Smooth muscle cell (in vitro differentiated cells): ENCODE data around the gene GFM2. TPM values are rescaled to one million over a fixed set of nuclear protein-coding genes. Genes with fewer than 3 reads are reported as not detected.
"Not testable (repeated sequence)": the region's sequence is repeated elsewhere in the genome, so short reads cannot be mapped to it uniquely, and the experiment has no call there.

Experiments used
- DNase-seq: peaks from one replicate; lab custom pipeline; 2025; ENCODE audit not compliant: unreplicated experiment; lab: John Stamatoyannopoulos, UW
- H2AFZ ChIP-seq: fragments of 200-600 bp; sonication (generic); 2 replicates; pipeline ENCODE4 v1.6.0; 2016; ENCODE audit warnings: antibody characterized with exemption, low read depth, mild to moderate bottlenecking
- H3F3A ChIP-seq: fragments of 200-600 bp; sonication (generic); 2 replicates; pipeline ENCODE4 v1.6.0; 2017; ENCODE audit warnings: antibody characterized with exemption, low read depth
- H3K27ac ChIP-seq: fragments of 200-600 bp; sonication (generic); 2 replicates; pipeline ENCODE4 v1.5.1; 2016; ENCODE audit warnings: low read depth, mild to moderate bottlenecking
- H3K27me3 ChIP-seq: fragments of 200-600 bp; sonication (generic); 2 replicates; pipeline ENCODE4 v1.6.1; 2016; ENCODE audit warnings: low read depth, mild to moderate bottlenecking
- H3K36me3 ChIP-seq: fragments of 200-600 bp; sonication (generic); 2 replicates; pipeline ENCODE4 v1.5.1; 2016; ENCODE audit warnings: low read depth
- H3K4me1 ChIP-seq: fragments of 200-600 bp; sonication (generic); 2 replicates; pipeline ENCODE4 v1.5.1; 2016; ENCODE audit warnings: low read depth
- H3K4me2 ChIP-seq: fragments of 200-600 bp; sonication (generic); 2 replicates; pipeline ENCODE4 v1.6.0; 2016; ENCODE audit warnings: mild to moderate bottlenecking
- H3K4me3 ChIP-seq: fragments of 200-600 bp; sonication (generic); 2 replicates; pipeline ENCODE4 v1.5.1; 2016; ENCODE audit warnings: mild to moderate bottlenecking
- H3K79me2 ChIP-seq: fragments of 200-600 bp; sonication (generic); 2 replicates; pipeline ENCODE4 v1.6.0; 2016; ENCODE audit warnings: low read depth, mild to moderate bottlenecking
- H3K9ac ChIP-seq: fragments of 200-600 bp; sonication (generic); 2 replicates; pipeline ENCODE4 v1.6.0; 2016; ENCODE audit warnings: low read depth
- H3K9me3 ChIP-seq: fragments of 200-600 bp; sonication (generic); replicated peaks from 2 replicates; pipeline ENCODE4 v1.5.1; 2016; ENCODE audit warnings: low read depth
- H4K20me1 ChIP-seq: fragments of 200-600 bp; sonication (generic); 2 replicates; pipeline ENCODE4 v1.6.0; 2016; ENCODE audit warnings: low read depth
- WGBS: methylation state at CpG from one replicate; pipeline ENCODE4 v1.1.7; 2016; ENCODE audit warnings: low lambda C conversion rate; 5-methylcytosine and 5-hydroxymethylcytosine counted together
- polyA plus RNA-seq: library from polyadenylated mRNA; unstranded; fragments of >200 nt; fragmentation: Nextera tagmentation; extraction: Ambion mirVana; gene quantifications from 2 replicates; pipeline ENCODE4 v1.2.1, GENCODE V29; 2016
- total RNA-seq: library from RNA; depleted of rRNA; stranded (reverse); fragments of >200 nt; gene quantifications from 2 replicates; pipeline ENCODE4 v1.2.3, GENCODE V29; 2014
- TF ChIP-seq, protein P1 (sequence below): fragments of 200-600 bp; sonication (generic); IDR thresholded peaks from 2 replicates; pipeline ENCODE4 v1.5.1; 2017; ENCODE audit warnings: borderline replicate concordance, mild to moderate bottlenecking, antibody characterized with exemption; ENCODE audit not compliant: insufficient read depth, poor library complexity, severe bottlenecking

GFM2 gene
- total and polyA plus RNA-seq, 2 experiments from 2014 or later: 22.9 to 46.7 TPM

DNA sequence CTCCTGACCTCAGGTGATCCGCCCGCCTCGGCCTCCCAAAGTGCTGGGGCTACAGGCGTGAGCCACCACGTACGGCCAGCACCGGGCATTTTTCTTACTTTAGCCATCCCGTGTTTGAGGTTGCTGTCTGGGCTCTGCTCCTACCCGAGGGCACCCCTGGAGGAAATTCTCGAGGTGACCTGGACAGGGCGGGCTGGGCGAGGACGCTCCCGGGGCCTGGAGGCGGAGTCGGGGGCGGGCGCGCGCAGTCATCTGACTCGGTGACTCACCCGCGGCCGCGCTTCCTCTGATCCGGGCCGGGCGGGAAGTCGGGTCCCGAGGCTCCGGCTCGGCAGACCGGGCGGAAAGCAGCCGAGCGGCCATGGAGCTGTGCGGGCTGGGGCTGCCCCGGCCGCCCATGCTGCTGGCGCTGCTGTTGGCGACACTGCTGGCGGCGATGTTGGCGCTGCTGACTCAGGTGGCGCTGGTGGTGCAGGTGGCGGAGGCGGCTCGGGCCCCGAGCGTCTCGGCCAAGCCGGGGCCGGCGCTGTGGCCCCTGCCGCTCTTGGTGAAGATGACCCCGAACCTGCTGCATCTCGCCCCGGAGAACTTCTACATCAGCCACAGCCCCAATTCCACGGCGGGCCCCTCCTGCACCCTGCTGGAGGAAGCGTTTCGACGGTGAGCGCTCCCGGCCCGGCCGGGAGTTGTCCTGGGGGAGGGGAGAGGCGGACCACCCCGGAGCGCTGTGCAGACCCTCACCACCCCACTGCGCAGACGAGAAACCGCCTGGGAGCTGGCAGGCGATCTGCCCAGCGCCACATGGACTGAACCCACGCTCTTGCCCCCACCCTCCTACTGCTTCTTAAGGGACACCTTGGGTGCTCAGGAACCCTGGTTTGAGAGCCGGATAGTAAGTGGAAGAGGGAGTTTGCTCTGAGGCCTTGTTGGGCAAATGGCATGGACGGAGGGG is 81.7 kb downstream of the GFM2 start, which contains the start of gene HEXB:
TSS of gene HEXB (plus strand) at position 334 of the 952 bp plus-strand sequence. CDS start at position 362, 28 bp downstream.
- 9% methylated on average over 54 of the region's 78 CpGs for WGBS
- Histone ChIP-seq H3K9me3 (no peaks in the 10 kb centered on the region), H3K27ac (peak within 1 kb of the TSS; percentile 24), H2AFZ (peak within 1 kb of the TSS; percentile 93), H4K20me1 (no peaks in the 10 kb centered on the region), H3K4me2 (peak within 1 kb of the TSS; percentile 99), H3K4me1 (peaks cover 8% of the 10 kb centered on the region), H3K79me2 (peaks cover 5% of the 10 kb centered on the region), H3K27me3 (no peaks in the 10 kb centered on the region), H3F3A (no peaks in the 10 kb centered on the region), H3K9ac (peak within 1 kb of the TSS; percentile 87), H3K36me3 (no peaks in the 10 kb centered on the region), H3K4me3 (peak within 1 kb of the TSS; percentile 82)
- TF ChIP-seq, protein P1, sequence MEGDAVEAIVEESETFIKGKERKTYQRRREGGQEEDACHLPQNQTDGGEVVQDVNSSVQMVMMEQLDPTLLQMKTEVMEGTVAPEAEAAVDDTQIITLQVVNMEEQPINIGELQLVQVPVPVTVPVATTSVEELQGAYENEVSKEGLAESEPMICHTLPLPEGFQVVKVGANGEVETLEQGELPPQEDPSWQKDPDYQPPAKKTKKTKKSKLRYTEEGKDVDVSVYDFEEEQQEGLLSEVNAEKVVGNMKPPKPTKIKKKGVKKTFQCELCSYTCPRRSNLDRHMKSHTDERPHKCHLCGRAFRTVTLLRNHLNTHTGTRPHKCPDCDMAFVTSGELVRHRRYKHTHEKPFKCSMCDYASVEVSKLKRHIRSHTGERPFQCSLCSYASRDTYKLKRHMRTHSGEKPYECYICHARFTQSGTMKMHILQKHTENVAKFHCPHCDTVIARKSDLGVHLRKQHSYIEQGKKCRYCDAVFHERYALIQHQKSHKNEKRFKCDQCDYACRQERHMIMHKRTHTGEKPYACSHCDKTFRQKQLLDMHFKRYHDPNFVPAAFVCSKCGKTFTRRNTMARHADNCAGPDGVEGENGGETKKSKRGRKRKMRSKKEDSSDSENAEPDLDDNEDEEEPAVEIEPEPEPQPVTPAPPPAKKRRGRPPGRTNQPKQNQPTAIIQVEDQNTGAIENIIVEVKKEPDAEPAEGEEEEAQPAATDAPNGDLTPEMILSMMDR: peak; percentile 4
- peak; percentile 60 for DNase-seq

DNA sequence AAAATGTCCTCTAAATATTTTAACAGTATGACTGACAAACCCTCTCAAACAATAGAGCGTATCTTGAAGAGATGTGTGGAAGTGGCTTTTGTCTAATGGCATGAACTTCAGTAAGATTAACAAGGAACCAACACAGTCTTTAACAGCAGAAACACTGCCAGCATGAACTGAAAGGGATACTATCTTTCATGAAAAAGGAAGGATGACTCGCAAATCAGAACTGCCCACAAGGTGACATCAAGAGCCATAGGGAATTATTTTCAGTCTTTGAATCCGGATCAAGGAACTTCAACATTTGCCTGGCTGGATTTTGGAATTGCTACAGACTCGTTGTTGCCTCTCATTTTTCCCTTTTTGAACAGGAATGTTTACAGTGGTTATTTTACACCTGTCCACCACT is 87.0 kb downstream of the GFM2 start:
- Histone ChIP-seq H2AFZ (no peak overlapping the region), H3K36me3 (no peaks in the 10 kb centered on the region), H3K4me1 (no peaks in the 10 kb centered on the region), H3K9ac (no peak overlapping the region), H3K27ac (no peak overlapping the region), H3K27me3 (no peaks in the 10 kb centered on the region), H3K79me2 (no peaks in the 10 kb centered on the region), H3K9me3 (no peaks in the 10 kb centered on the region), H3K4me3 (no peak overlapping the region), H3F3A (no peaks in the 10 kb centered on the region), H3K4me2 (no peak overlapping the region), H4K20me1 (no peaks in the 10 kb centered on the region)
- 66% methylated on average over 4 of the region's 4 CpGs for WGBS
- TF ChIP-seq, protein P1: no peak
- no peak for DNase-seq

DNA sequence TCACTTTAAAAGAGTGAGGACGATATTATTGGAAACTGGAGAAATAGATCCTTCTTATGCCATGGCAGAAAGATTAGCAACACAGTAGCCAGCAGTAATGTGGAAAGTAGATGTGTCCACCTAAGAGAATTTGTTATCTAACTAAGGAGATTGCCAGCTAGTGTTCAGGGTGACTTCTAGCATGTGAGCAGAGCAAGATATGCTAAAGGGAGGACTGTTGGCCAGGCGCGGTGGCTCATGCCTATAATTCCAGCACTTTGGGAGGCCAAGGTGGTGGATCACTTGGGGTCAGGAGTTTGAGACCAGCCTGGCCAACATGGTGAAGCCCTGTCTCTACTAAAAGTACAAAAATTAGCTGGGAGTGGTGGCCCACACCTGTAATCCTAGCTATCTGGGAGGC is 87.6 kb downstream of the GFM2 start:
- not testable (repeated sequence) for H3K9me3 ChIP-seq, H2AFZ ChIP-seq, H3K79me2 ChIP-seq, H3K4me3 ChIP-seq, H3K4me2 ChIP-seq, H3K27me3 ChIP-seq, H3K27ac ChIP-seq, H3K36me3 ChIP-seq, H3F3A ChIP-seq, H3K9ac ChIP-seq, H4K20me1 ChIP-seq, DNase-seq, H3K4me1 ChIP-seq
- 88% methylated on average over 3 of the region's 3 CpGs for WGBS

DNA sequence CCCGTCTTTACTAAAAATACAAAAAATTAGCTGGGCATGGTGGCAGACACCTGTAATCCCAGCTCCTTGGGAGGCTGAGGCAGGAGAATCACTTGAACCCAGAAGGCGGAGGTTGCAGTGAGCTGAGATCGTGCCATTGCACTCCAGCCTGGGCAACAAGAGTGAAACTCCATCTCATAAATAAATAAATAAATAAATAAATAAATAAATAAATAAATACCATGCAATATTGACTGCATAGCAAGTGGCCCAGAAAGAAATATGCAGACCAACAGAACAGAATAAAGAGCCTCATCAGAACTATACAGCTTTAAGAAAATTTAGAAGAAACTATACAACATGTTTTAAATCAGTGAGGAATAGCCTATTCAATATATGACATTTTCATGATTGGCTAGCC is 88.8 kb downstream of the GFM2 start:
- H3K9ac ChIP-seq, H4K20me1 ChIP-seq, H3K36me3 ChIP-seq, H3K4me3 ChIP-seq, H3K27me3 ChIP-seq, H3F3A ChIP-seq, H3K27ac ChIP-seq, H3K4me1 ChIP-seq, DNase-seq, H3K4me2 ChIP-seq, H3K9me3 ChIP-seq, H3K79me2 ChIP-seq, H2AFZ ChIP-seq: not testable (repeated sequence)
- 97% methylated on average over 3 of the region's 3 CpGs for WGBS

DNA sequence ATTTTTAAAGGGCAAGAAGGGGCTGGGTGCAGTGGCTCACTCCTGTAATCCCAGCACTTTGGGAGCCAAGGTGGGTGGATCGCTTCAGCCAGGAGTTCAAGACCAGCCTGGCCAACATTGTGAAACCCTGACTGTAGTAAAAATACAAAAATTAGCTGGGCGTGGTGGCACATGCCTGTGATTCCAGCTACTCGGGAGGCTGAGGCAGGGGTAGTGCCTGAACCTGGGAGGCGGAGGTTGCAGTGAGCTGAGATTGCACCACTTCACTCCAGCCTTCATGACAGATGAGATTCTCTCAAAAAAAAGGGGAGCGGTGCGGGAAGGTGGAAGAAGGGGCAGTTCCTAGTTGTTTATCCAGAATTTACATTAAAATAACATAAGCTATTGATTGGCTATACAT is 90.5 kb downstream of the GFM2 start:
- not testable (repeated sequence) for H4K20me1 ChIP-seq, H3K27ac ChIP-seq, H3K36me3 ChIP-seq

More for the DNA sequence above, 90.5 kb downstream of the GFM2 start:
- H3F3A ChIP-seq, H3K79me2 ChIP-seq, H2AFZ ChIP-seq, H3K4me1 ChIP-seq, H3K4me3 ChIP-seq, H3K9me3 ChIP-seq, H3K4me2 ChIP-seq, H3K9ac ChIP-seq, H3K27me3 ChIP-seq, DNase-seq: not testable (repeated sequence)
- 88% methylated on average over 6 of the region's 6 CpGs for WGBS
